K562 (cell line): ENCODE results near the gene SLC22A23. TPM values are rescaled to one million over a fixed set of nuclear protein-coding genes. Genes with fewer than 3 reads are reported as not detected.

Experiments used
- ATAC-seq: fragments of 200-7000 bp; cut with Tn5 transposase; 3 replicates; pipeline ENCODE4 v1.9.1; 2020; ENCODE audit warnings: moderate library complexity
- BruUV-seq: library from RNA; stranded (reverse); fragments of 400-500 nt; replicated peaks from 2 replicates; lab custom pipeline; 2021; lab: Mats Ljungman, UMichigan
- CTCF ChIA-PET: fragments of 300-600 bp; formaldehyde crosslinking; extraction: SDS; loops from one replicate; lab custom pipeline; 2021; ENCODE audit warnings: low intra/inter-chr PET ratio; lab: Yijun Ruan, JAX
- POLR2A ChIA-PET: fragments of 300-600, 350-650 bp; sonication (Branson Sonifier 250); formaldehyde crosslinking; extraction: SDS; loops from one replicate; lab custom pipeline; 2021; ENCODE audit warnings: antibody characterized with exemption, inconsistent platforms; lab: Yijun Ruan, JAX
- DNase-seq, 4 experiments: peaks; one replicate each; pipeline versions ENCODE4 v3.0.0 to v3.0.0-alpha.2; 2011 to 2018; ENCODE audit warnings: low spot score in 3 of 4, mixed read lengths in 3 of 4; ENCODE audit errors: extremely low read depth in 1 of 4
- FAIRE-seq: peaks from 2 replicates; lab custom pipeline; 2011; peaks lifted over from hg19 to GRCh38; lab: Jason Lieb, UNC
- H2AFZ ChIP-seq: 2 replicates; pipeline ENCODE4 v1.6.0; 2011; ENCODE audit warnings: low read depth, low read length, control low read depth, inconsistent platforms
- H3K27ac ChIP-seq: fragments of 200-600 bp; 3 replicates; pipeline ENCODE4 v1.8.0; 2011; ENCODE audit warnings: low read depth, mild to moderate bottlenecking, control low read depth, inconsistent platforms, low read length, moderate library complexity, mixed read lengths; ENCODE audit errors: extremely low read depth
- H3K27me3 ChIP-seq, 2 experiments: fragments of 300-600 bp in 1 of 2; 2 replicates in 1 of 2; 3 replicates in 1 of 2; pipeline versions ENCODE4 v1.6.0 to v1.8.0; 2011; ENCODE audit warnings: inconsistent platforms in 2 of 2, low read length in 2 of 2, mild to moderate bottlenecking in 1 of 2, mixed read lengths in 1 of 2, moderate library complexity in 1 of 2; ENCODE audit not compliant: control insufficient read depth in 2 of 2, insufficient read depth in 2 of 2
- H3K36me3 ChIP-seq: fragments of 300-600 bp; 3 replicates; pipeline ENCODE4 v1.8.0; 2011; ENCODE audit warnings: mild to moderate bottlenecking, low read length, inconsistent platforms; ENCODE audit not compliant: control insufficient read depth, insufficient read depth
- H3K4me1 ChIP-seq, 2 experiments: fragments of 200-600 bp in 1 of 2; replicated peaks in 1 of 2; 2 replicates in 1 of 2; 3 replicates in 1 of 2; pipeline versions ENCODE4 v1.5.1 to v1.8.0; 2011; ENCODE audit warnings: inconsistent platforms in 2 of 2, low read length in 2 of 2, mild to moderate bottlenecking in 1 of 2, mixed read lengths in 1 of 2, moderate library complexity in 1 of 2; ENCODE audit not compliant: control insufficient read depth in 2 of 2, insufficient read depth in 2 of 2
- H3K4me2 ChIP-seq: 2 replicates; pipeline ENCODE4 v1.6.1; 2011; ENCODE audit warnings: low read length, control low read depth, inconsistent platforms, mixed read lengths; ENCODE audit not compliant: insufficient read depth
- H3K4me3 ChIP-seq: fragments of 200-600 bp; sonication (generic), shearing (Covaris generic); 2 replicates; pipeline ENCODE4 v1.5.1; 2016; ENCODE audit warnings: control low read depth, inconsistent platforms
- H3K79me2 ChIP-seq: fragments of 200-600 bp; 3 replicates; pipeline ENCODE4 v1.8.0; 2011; ENCODE audit warnings: low read length, inconsistent platforms; ENCODE audit not compliant: control insufficient read depth, insufficient read depth
- H3K9ac ChIP-seq, 2 experiments: 2 replicates each; pipeline versions ENCODE4 v1.6.0 to v1.6.1; 2011; ENCODE audit warnings: low read depth in 2 of 2, low read length in 2 of 2, control low read depth in 1 of 2, inconsistent platforms in 1 of 2, mild to moderate bottlenecking in 1 of 2, mixed read lengths in 1 of 2; ENCODE audit not compliant: insufficient read depth in 1 of 2
- H3K9me1 ChIP-seq: one replicate; pipeline ENCODE4 v1.6.0; 2011; ENCODE audit warnings: inconsistent platforms, mild to moderate bottlenecking, low read length, moderate library complexity; ENCODE audit not compliant: control insufficient read depth, insufficient read depth
- H3K9me3 ChIP-seq: replicated peaks from 2 replicates; pipeline ENCODE4 v1.5.1; 2011; ENCODE audit warnings: low read depth, low read length, inconsistent platforms; ENCODE audit not compliant: control insufficient read depth, insufficient read depth
- H4K20me1 ChIP-seq: replicated peaks from 2 replicates; pipeline ENCODE4 v1.6.1; 2011; ENCODE audit warnings: low read length, inconsistent platforms, mixed read lengths; ENCODE audit not compliant: control insufficient read depth, insufficient read depth
- BCLAF1 ChIP-seq, 2 experiments: fragments of 450-650 bp in 1 of 2; IDR thresholded peaks; 2 replicates each; pipeline ENCODE4 v1.6.1; 2011 to 2017; ENCODE audit warnings: low read depth in 2 of 2, antibody characterized with exemption in 1 of 2, borderline replicate concordance in 1 of 2, low read length in 1 of 2, mild to moderate bottlenecking in 1 of 2, mixed read lengths in 1 of 2; ENCODE audit not compliant: control insufficient read depth in 1 of 2
- DDX20 ChIP-seq: fragments of 450-650 bp; IDR thresholded peaks from 2 replicates; pipeline ENCODE4 v1.6.1; 2016; ENCODE audit warnings: missing genetic modification characterization, low read depth, mild to moderate bottlenecking, missing compliant biosample characterization, moderate library complexity
- HOXB6 ChIP-seq: fragments of 250-450 bp; sonication (Bioruptor Pico); IDR thresholded peaks from 2 replicates; pipeline ENCODE4 v1.5.1; 2022; ENCODE audit warnings: mild to moderate bottlenecking, borderline replicate concordance
- PHF20 ChIP-seq: fragments of 450-650 bp; IDR thresholded peaks from 2 replicates; pipeline ENCODE4 v1.6.1; 2018; ENCODE audit not compliant: partially characterized antibody
- POLR2A ChIP-seq: fragments of 450-650 bp; conservative IDR thresholded peaks from 2 replicates; pipeline ENCODE4 v1.6.1; 2016
- SRSF7 ChIP-seq: fragments of 200-400 bp; formaldehyde crosslinking; optimal IDR thresholded peaks from 2 replicates; pipeline ENCODE3; 2017; ENCODE audit warnings: mild to moderate bottlenecking, low read depth, low read length
- ZFP36 ChIP-seq: fragments of 150-350 bp; IDR thresholded peaks from 2 replicates; pipeline ENCODE4 v1.6.1; 2018; ENCODE audit warnings: low read length, low read depth; ENCODE audit not compliant: partially characterized antibody
- ZNF140 ChIP-seq: fragments of 250-450 bp; sonication (Bioruptor Pico); IDR thresholded peaks from 2 replicates; pipeline ENCODE4 v1.8.0; 2021; ENCODE audit warnings: moderate library complexity, mild to moderate bottlenecking, inconsistent platforms
- ZNF175 ChIP-seq: fragments of 200-800 bp; sonication (Bioruptor generic); IDR thresholded peaks from 2 replicates; pipeline ENCODE4 v1.6.1; 2016; ENCODE audit warnings: low read depth, mild to moderate bottlenecking, missing genetic modification characterization, missing compliant biosample characterization
- ZNF583 ChIP-seq: fragments of 250-450 bp; sonication (Bioruptor Pico); IDR thresholded peaks from 2 replicates; pipeline ENCODE4 v1.4.0; 2020
- WGBS: fragments of 100-300 bp; shearing (Covaris generic); methylation state at CpG from one replicate; pipeline ENCODE4 v1.1.6; 2016; ENCODE audit warnings: low coverage, mixed read lengths; ENCODE audit not compliant: insufficient coverage; ENCODE audit errors: missing lambda C conversion rate; 5-methylcytosine and 5-hydroxymethylcytosine counted together
- in situ Hi-C: fragments of 300-500 bp; cut with MboI; formaldehyde crosslinking; loops from 4 replicates; pipeline ENCODE4 v1.15.0; 2018; ENCODE audit warnings: inconsistent platforms, mixed read lengths
- intact Hi-C: fragments of 100-400 bp; cut with micrococcal nuclease; formaldehyde crosslinking; loops from 2 replicates; pipeline ENCODE4 v1.14.2; 2022
- polyA plus RNA-seq, 8 experiments: library from polyadenylated mRNA; depleted of rRNA in 4 of 8; stranded (reverse) in 5 of 8; unstranded in 3 of 8; fragments of >200 nt; fragmentation: Nextera tagmentation in 2 of 8; fragmentation: Illumina TruSeq in 1 of 8; extraction: Ambion mirVana in 2 of 8; extraction: Trizol in 1 of 8; gene quantifications; 2 replicates each; pipeline versions ENCODE4 v1.2.1 to v1.2.3, GENCODE V29; 2011 to 2014; ENCODE audit warnings: inconsistent platforms in 1 of 8, missing spikeins in 1 of 8
- total RNA-seq, 7 experiments: library from RNA; depleted of rRNA in 6 of 7; stranded (reverse); fragments of >200 nt in 6 of 7; fragmentation: Illumina TruSeq in 2 of 7; extraction: Trizol in 2 of 7; gene quantifications; 2 replicates each; pipeline versions ENCODE4 v1.2.1 to v1.2.3, GENCODE V29; 2011 to 2021; ENCODE audit warnings: low replicate concordance in 1 of 7

The SLC22A23 gene
- total and polyA plus RNA-seq, 9 of the 15 experiments (the other 6 are each of a cell fraction or from before 2014, with no cell fraction given), result 0.30 to 8.7 (median 2.5) TPM

- no peaks in the 10 kb centered on the region for H3K9me3 ChIP-seq
- H3K27ac ChIP-seq, result no peak overlapping the region
- ChIA-PET POLR2A (interaction anchor here (1.1 kb wide), 1 partner anchor 159 kb away, joined by 3 read pairs; no protein-coding TSS in a partner anchor), CTCF (no interaction called here)
- in situ Hi-C loops, result loop anchor here (10.0 kb wide), 1 partner anchor 305 kb away; no protein-coding TSS in a partner anchor
- no TSS peak for BruUV-seq
- H3K79me2 ChIP-seq, result no peaks in the 10 kb centered on the region
- TF ChIP-seq ZNF140 (CRISPR knock-in tag) (no peak), HOXB6 (CRISPR knock-in tag) (no peak), POLR2A (no peak), DDX20 (tag) (no peak), ZNF175 (CRISPR knock-in tag) (no peak), BCLAF1 (IDR thresholded peaks at IDR 0.05; ENCODE audit: borderline replicate concordance in 1 of 2, control insufficient read depth in 1 of 2, low read depth in 2 of 2, low read length in 1 of 2) (no peak), ZNF583 (CRISPR knock-in tag) (no peak), SRSF7 (no peak), PHF20 (no peak), ZFP36 (no peak)
- peaks cover 42 to 62% of the 10 kb centered on the region in 2 experiments for H3K4me1 ChIP-seq
- H3K4me3 ChIP-seq, result no peak overlapping the region
- H3K9ac ChIP-seq, result 0 out of 4 replicates have a peak overlapping the region, but pooled peaks of 1 of the 2 experiments have one; percentile 4
- no peak overlapping the region for H3K4me2 ChIP-seq
- peaks cover 7% of the 10 kb centered on the region for H3K9me1 ChIP-seq
- WGBS, result 78% methylated on average over 6 of the region's 7 CpGs
- H3K36me3 ChIP-seq, result no peaks in the 10 kb centered on the region
- H2AFZ ChIP-seq, result no peak overlapping the region
- peaks cover 26% of the 10 kb centered on the region; the same call in 1 of the 2 replicates for H4K20me1 ChIP-seq
- H3K27me3 ChIP-seq, result no peaks in the 10 kb centered on the region
- intact Hi-C loops, result loop anchor here (5.0 to 10.0 kb wide), 3 partner anchors 43 to 685 kb away; no protein-coding TSS in a partner anchor
- FAIRE-seq (no peak), DNase-seq (no peak), ATAC-seq (no peak)
These were observed 167.2 kb downstream of the SLC22A23 start for GRCh38 chr6:3289664-3290055.
